ENCODE data around the gene HAO2. TPM values are rescaled to one million over a fixed set of nuclear protein-coding genes. Genes with fewer than 3 reads are reported as not detected.
"Not testable (repeated sequence)": the region's sequence is repeated elsewhere in the genome, so short reads cannot be mapped to it uniquely, and the experiment has no call there.

Gene HAO2
- total RNA-seq, 1 experiment from 2014 or later, result not detected

DNA sequence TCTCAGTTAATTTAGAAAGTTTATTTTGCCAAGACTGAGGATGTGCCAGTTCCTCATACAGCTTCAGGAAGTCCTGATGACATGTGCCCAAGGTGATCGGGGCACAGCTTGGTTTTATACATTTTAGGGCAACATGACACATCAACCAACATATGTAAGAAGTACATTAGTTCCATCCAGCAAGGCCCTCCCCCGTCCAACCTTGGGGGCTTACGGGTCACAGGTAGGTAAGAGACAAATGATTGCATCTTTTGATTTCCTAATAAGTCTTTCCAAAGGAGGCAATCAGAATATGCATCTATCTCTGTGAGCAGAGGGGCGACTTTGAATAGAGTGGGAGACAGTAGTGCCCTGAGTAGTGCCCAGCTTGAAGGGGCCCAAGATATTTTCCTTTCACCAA, 19.6 kb upstream of the HAO2 start:
- POLR2A ChIA-PET (ENCODE audit: low non-redundant PET), result no interaction called here
- Histone ChIP-seq H3K27me3 (replicated peaks; ENCODE audit: insufficient read depth, low read depth, low read length, poor library complexity) (no peaks in the 10 kb centered on the region), H3K36me3 (ENCODE audit: insufficient read depth, low read length, poor library complexity, severe bottlenecking) (no peaks in the 10 kb centered on the region), H3K4me1 (ENCODE audit: insufficient read depth, low read length, poor library complexity, severe bottlenecking) (no peaks in the 10 kb centered on the region), H3K9me3 (ENCODE audit: low read depth, low read length, poor library complexity, severe bottlenecking) (no peaks in the 10 kb centered on the region), H3K27ac (ENCODE audit: low read depth, low read length, poor library complexity, severe bottlenecking) (no peak overlapping the region), H3K4me3 (ENCODE audit: low read depth, low read length, poor library complexity, severe bottlenecking) (no peak overlapping the region)
- BruUV-seq (replicated peaks), result no TSS peak
- intact Hi-C loops (cut with micrococcal nuclease; ENCODE audit: unreplicated experiment), result no loop called here
- CTCF ChIA-PET, result no interaction called here
- DNase-seq (ENCODE audit: low spot score), result no peak
- TF ChIP-seq CTCF (conservative IDR thresholded peaks at IDR 0.05; ENCODE audit: low read depth, low read length) (no peak), EZH2 (IDR thresholded peaks at IDR 0.05; ENCODE audit: borderline replicate concordance, low read depth, low read length, poor library complexity, severe bottlenecking) (no peak)

DNA sequence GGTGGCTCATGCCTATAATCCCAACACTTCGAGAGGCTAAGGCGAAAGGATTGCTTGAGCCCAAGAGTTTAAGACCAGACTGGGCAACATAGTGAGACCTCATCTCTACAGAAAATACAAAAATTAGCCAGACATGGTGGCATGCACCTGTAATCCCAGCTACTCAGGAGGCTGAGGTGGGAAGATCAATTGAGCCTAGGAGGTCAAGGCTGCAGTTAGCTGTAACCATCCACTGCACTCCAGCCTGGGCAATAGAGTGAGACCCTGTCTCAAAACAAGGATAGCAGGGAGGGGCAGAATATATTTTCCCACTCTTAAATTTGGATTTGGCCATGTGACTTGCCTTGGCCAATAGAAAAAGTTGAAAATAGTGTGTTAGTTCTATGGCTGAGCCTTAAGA, 17.7 kb upstream of the HAO2 start:
- H3K4me1 ChIP-seq (ENCODE audit: insufficient read depth, low read length, poor library complexity, severe bottlenecking); POLR2A ChIA-PET (ENCODE audit: low non-redundant PET); H3K27ac ChIP-seq (ENCODE audit: low read depth, low read length, poor library complexity, severe bottlenecking); DNase-seq (ENCODE audit: low spot score); H3K36me3 ChIP-seq (ENCODE audit: insufficient read depth, low read length, poor library complexity, severe bottlenecking); BruUV-seq (replicated peaks); H3K9me3 ChIP-seq (ENCODE audit: low read depth, low read length, poor library complexity, severe bottlenecking); H3K27me3 ChIP-seq (replicated peaks; ENCODE audit: insufficient read depth, low read depth, low read length, poor library complexity); intact Hi-C loops (cut with micrococcal nuclease; ENCODE audit: unreplicated experiment); H3K4me3 ChIP-seq (ENCODE audit: low read depth, low read length, poor library complexity, severe bottlenecking); CTCF ChIA-PET: not testable (repeated sequence)

DNA sequence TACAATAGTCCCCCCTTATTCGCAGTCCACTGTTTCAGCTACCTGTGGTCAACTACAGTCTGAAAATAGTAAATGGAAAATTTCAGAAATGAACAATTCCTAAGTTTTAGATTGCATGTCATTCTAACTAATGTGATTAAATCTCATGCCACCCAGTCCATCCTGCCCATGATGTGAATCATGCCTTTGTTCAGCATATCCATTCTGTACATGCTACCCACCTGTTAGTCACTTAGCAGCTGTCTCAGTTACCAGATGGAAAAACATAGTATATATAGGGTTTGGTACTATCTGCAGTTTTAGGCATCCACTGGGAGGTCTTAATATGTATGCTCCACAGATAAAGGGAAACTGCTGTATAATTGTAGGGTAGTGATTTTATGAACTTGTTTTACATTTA, 16.6 kb upstream of the HAO2 start:
- intact Hi-C loops (cut with micrococcal nuclease; ENCODE audit: unreplicated experiment), result no loop called here
- POLR2A ChIA-PET (ENCODE audit: low non-redundant PET), result no interaction called here
- no peak for DNase-seq (ENCODE audit: low spot score)
- H3K9me3 ChIP-seq (ENCODE audit: low read depth, low read length, poor library complexity, severe bottlenecking), result no peaks in the 10 kb centered on the region
- TF ChIP-seq EZH2 (IDR thresholded peaks at IDR 0.05; ENCODE audit: borderline replicate concordance, low read depth, low read length, poor library complexity, severe bottlenecking), result no peak
- TF ChIP-seq CTCF (conservative IDR thresholded peaks at IDR 0.05; ENCODE audit: low read depth, low read length), result no peak
- no peak overlapping the region for H3K27ac ChIP-seq (ENCODE audit: low read depth, low read length, poor library complexity, severe bottlenecking)
- no peaks in the 10 kb centered on the region for H3K27me3 ChIP-seq (replicated peaks; ENCODE audit: insufficient read depth, low read depth, low read length, poor library complexity)
- BruUV-seq (replicated peaks), result no TSS peak
- CTCF ChIA-PET, result no interaction called here
- H3K4me1 ChIP-seq (ENCODE audit: insufficient read depth, low read length, poor library complexity, severe bottlenecking), result no peaks in the 10 kb centered on the region
- no peak overlapping the region for H3K4me3 ChIP-seq (ENCODE audit: low read depth, low read length, poor library complexity, severe bottlenecking)
- H3K36me3 ChIP-seq (ENCODE audit: insufficient read depth, low read length, poor library complexity, severe bottlenecking), result no peaks in the 10 kb centered on the region

DNA sequence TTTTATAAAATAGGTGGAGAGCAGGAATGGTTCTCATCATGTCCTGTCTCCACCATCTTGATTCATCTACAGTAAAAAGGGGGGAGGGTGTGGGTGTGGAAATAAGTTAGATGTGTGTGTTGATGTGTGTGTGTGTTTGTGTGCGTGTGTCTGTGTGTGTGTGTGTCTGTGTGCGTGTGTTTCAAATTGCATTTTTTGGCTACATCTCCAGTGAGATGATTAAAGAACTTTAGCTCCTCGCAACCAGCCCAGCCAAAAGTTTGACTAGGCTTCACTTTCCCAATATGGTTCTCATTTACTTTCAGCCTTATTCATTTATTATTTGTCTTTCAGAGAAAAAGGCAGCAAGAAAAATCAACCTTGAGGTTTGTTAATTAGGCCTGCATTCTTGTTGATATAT, 14.7 kb upstream of the HAO2 start:
- no TSS peak for BruUV-seq (replicated peaks)
- H3K9me3 ChIP-seq (ENCODE audit: low read depth, low read length, poor library complexity, severe bottlenecking), result no peaks in the 10 kb centered on the region
- TF ChIP-seq EZH2 (IDR thresholded peaks at IDR 0.05; ENCODE audit: borderline replicate concordance, low read depth, low read length, poor library complexity, severe bottlenecking) (no peak), CTCF (conservative IDR thresholded peaks at IDR 0.05; ENCODE audit: low read depth, low read length) (no peak)
- H3K36me3 ChIP-seq (ENCODE audit: insufficient read depth, low read length, poor library complexity, severe bottlenecking), result no peaks in the 10 kb centered on the region
- POLR2A ChIA-PET (ENCODE audit: low non-redundant PET), result no interaction called here
- intact Hi-C loops (cut with micrococcal nuclease; ENCODE audit: unreplicated experiment), result no loop called here
- no peaks in the 10 kb centered on the region for H3K4me1 ChIP-seq (ENCODE audit: insufficient read depth, low read length, poor library complexity, severe bottlenecking)
- H3K27me3 ChIP-seq (replicated peaks; ENCODE audit: insufficient read depth, low read depth, low read length, poor library complexity), result no peaks in the 10 kb centered on the region
- CTCF ChIA-PET, result no interaction called here
- H3K27ac ChIP-seq (ENCODE audit: low read depth, low read length, poor library complexity, severe bottlenecking), result no peak overlapping the region
- no peak for DNase-seq (ENCODE audit: low spot score)
- H3K4me3 ChIP-seq (ENCODE audit: low read depth, low read length, poor library complexity, severe bottlenecking), result no peak overlapping the region
